Immature natural killer cell (primary cell): Measurements from ENCODE around the gene MAGI1. TPM values are rescaled to one million over a fixed set of nuclear protein-coding genes. Genes with fewer than 3 reads are reported as not detected.
"Not testable (repeated sequence)": the region's sequence is repeated elsewhere in the genome, so short reads cannot be mapped to it uniquely, and the experiment has no call there.

Experiments
- DNase-seq, 3 donors: peaks; one replicate each; pipeline ENCODE4 v3.0.0; 2022; ENCODE audit warnings: mixed read lengths in 1 of 3
- H3K27ac Mint-ChIP-seq, 6 donors: one replicate each; pipeline ENCODE4 v1.8.0; 2020; ENCODE audit warnings: mixed read lengths in 6 of 6, mild to moderate bottlenecking in 5 of 6, inconsistent platforms in 4 of 6, moderate library complexity in 3 of 6
- H3K27me3 Mint-ChIP-seq, 3 donors: one replicate each; pipeline ENCODE4 v1.8.0; 2020 to 2021; ENCODE audit warnings: low read depth in 3 of 3, mild to moderate bottlenecking in 3 of 3, mixed read lengths in 3 of 3, moderate library complexity in 3 of 3, inconsistent platforms in 1 of 3
- H3K36me3 Mint-ChIP-seq, 3 donors: one replicate each; pipeline ENCODE4 v1.8.0; 2020; ENCODE audit warnings: mixed read lengths in 3 of 3, inconsistent platforms in 2 of 3, mild to moderate bottlenecking in 2 of 3
- H3K4me1 Mint-ChIP-seq, 2 donors: one replicate each; pipeline ENCODE4 v1.8.0; 2020; ENCODE audit warnings: inconsistent platforms in 2 of 2, mild to moderate bottlenecking in 2 of 2, mixed read lengths in 2 of 2, moderate library complexity in 1 of 2
- H3K4me3 Mint-ChIP-seq, 5 donors: one replicate each; pipeline ENCODE4 v1.8.0; 2020; ENCODE audit warnings: mild to moderate bottlenecking in 5 of 5, mixed read lengths in 5 of 5, inconsistent platforms in 3 of 5, moderate library complexity in 3 of 5
- H3K9me3 Mint-ChIP-seq, 6 donors: one replicate each; pipeline ENCODE4 v1.8.0; 2020; ENCODE audit warnings: mild to moderate bottlenecking in 6 of 6, mixed read lengths in 6 of 6, inconsistent platforms in 4 of 6, moderate library complexity in 3 of 6
- polyA plus RNA-seq, 3 donors: library from polyadenylated mRNA; unstranded; fragments of 300-500 nt; fragmentation: Illumina TruSeq; gene quantifications; one replicate each; pipeline ENCODE4 v1.2.3, GENCODE V29; 2021

MAGI1 gene
- polyA plus RNA-seq, 3 donors from 2014 or later, result not detected

- Mint-ChIP-seq H3K9me3 (peaks cover 3 to 13% (median 5%) of the 10 kb centered on the region in 6 donors), H3K4me1 (no peaks in the 10 kb centered on the region), H3K36me3 (no peaks in the 10 kb centered on the region), H3K27me3 (peaks cover 0 to 3% (median 0%) of the 10 kb centered on the region in 3 donors), H3K4me3 (no peak overlapping the region), H3K27ac (no peak overlapping the region)
- DNase-seq, result no peak
Measured at GRCh38 chr3:65861718-65862117, 177.0 kb downstream of the MAGI1 start.

- peaks cover 3 to 15% (median 5%) of the 10 kb centered on the region in 6 donors for H3K9me3 Mint-ChIP-seq
Measured at GRCh38 chr3:65859612-65860011, 179.1 kb downstream of the MAGI1 start.

GRCh38 chr3:65858749-65859148 lies 180.0 kb downstream of the MAGI1 start:
- peaks cover 0 to 3% (median 0%) of the 10 kb centered on the region in 3 donors for H3K27me3 Mint-ChIP-seq
- peaks cover 0 to 7% of the 10 kb centered on the region in 2 donors for H3K4me1 Mint-ChIP-seq
- H3K9me3 Mint-ChIP-seq, result peaks cover 3 to 17% (median 5%) of the 10 kb centered on the region in 6 donors
- H3K4me3 Mint-ChIP-seq, result no peak overlapping the region
- no peak overlapping the region for H3K27ac Mint-ChIP-seq
- DNase-seq, result no peak
- no peaks in the 10 kb centered on the region for H3K36me3 Mint-ChIP-seq

More at GRCh38 chr3:65859612-65860011, 179.1 kb downstream of the MAGI1 start:
- DNase-seq, H3K4me3 Mint-ChIP-seq, H3K36me3 Mint-ChIP-seq, H3K4me1 Mint-ChIP-seq, H3K27me3 Mint-ChIP-seq, H3K27ac Mint-ChIP-seq: not testable (repeated sequence)

DNA sequence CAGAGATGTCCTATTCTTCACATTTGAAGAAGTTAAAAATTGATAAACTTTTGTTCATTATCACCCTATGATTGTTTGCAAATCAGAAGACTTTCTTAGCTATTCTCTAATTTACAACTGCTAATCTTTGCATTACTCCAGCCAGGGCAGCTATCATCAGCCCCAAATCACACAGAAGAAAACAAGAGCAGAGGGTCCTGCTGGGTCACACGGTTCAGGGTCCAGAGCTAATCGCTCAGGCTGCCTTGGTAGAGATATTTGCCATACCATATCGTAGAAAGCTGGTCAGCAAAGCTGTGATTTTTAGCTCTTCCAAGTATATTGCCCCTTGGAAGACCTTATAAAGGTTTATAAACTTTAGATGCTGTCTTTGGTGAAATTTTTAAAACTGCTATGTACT lies 181.4 kb downstream of the MAGI1 start:
- Mint-ChIP-seq H3K36me3 (no peaks in the 10 kb centered on the region), H3K27me3 (peaks cover 0 to 2% (median 0%) of the 10 kb centered on the region in 3 donors)

DNA sequence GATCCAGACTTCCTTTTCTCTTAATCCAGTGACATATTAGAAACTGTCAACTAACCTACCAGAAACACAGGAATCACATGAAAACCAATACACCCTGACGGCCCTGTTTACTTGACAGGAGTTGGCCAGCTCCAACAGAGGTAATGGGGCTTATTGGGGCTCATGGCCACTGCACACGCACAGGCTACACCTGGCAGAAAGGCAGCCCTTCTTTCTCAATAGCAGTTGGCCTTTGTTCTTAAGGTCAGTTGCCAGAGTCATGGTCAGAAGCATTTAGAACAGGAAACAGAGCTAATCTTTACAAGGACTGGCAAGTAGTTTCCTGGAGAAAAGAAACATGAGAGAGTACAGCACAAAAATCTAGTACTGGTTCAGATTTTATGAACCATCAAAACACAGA lies 181.8 kb downstream of the MAGI1 start:
- H3K9me3 Mint-ChIP-seq, result peaks cover 3 to 12% (median 5%) of the 10 kb centered on the region in 6 donors
- no peak for DNase-seq
- no peak overlapping the region for H3K4me3 Mint-ChIP-seq
- H3K36me3 Mint-ChIP-seq, result no peaks in the 10 kb centered on the region
- H3K4me1 Mint-ChIP-seq, result peaks cover 0 to 7% of the 10 kb centered on the region in 2 donors
- no peak overlapping the region for H3K27ac Mint-ChIP-seq
- no peaks in the 10 kb centered on the region for H3K27me3 Mint-ChIP-seq

More for the DNA sequence above, 181.4 kb downstream of the MAGI1 start:
- Mint-ChIP-seq H3K4me3 (no peak overlapping the region), H3K9me3 (peaks cover 3 to 13% (median 5%) of the 10 kb centered on the region in 6 donors), H3K27ac (no peak overlapping the region), H3K4me1 (peaks cover 0 to 7% of the 10 kb centered on the region in 2 donors)
- no peak for DNase-seq

DNA sequence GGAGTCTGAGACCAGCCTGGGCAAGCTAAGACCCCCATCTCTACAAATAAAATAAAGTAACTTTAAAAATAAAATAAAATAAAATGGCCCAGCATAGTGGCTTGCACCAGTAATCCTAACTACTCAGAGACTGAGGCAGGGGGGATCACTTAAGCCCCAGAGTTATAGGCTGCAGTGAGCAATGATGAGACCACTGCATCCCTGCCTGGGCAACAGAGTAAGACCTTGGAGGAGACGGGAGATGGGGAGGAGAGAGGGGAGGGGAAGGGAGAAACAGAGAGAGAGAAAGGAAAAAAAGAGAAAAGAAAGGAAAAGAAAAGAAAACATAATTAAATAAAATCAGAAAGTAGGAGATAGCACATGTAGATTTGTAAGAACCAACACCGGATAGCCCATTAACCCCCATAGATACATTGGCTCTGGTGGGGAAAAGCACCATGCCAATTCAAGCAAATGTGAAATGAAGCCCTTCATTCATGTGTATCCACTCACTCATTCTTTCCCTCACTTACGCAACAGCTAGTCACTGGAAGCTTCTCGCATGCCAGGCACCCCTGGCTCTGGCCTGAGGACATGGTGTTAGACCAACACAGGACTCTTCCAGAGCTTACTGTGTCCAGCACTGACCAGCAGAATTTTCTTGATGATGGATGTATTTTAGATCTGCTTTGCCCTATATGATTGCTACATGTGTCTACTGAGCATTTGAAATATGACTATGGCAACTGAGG lies 183.2 kb downstream of the MAGI1 start:
- DNase-seq, result no peak
- Mint-ChIP-seq H3K4me3 (peak overlapping the region in 1 of 5 donors; percentile 38), H3K9me3 (peaks cover 3 to 12% (median 5%) of the 10 kb centered on the region in 6 donors), H3K36me3 (no peaks in the 10 kb centered on the region), H3K4me1 (peaks cover 0 to 7% of the 10 kb centered on the region in 2 donors), H3K27me3 (no peaks in the 10 kb centered on the region), H3K27ac (peak overlapping the region in 3 of 6 donors; percentile 71 to 87 (median 87))

DNA sequence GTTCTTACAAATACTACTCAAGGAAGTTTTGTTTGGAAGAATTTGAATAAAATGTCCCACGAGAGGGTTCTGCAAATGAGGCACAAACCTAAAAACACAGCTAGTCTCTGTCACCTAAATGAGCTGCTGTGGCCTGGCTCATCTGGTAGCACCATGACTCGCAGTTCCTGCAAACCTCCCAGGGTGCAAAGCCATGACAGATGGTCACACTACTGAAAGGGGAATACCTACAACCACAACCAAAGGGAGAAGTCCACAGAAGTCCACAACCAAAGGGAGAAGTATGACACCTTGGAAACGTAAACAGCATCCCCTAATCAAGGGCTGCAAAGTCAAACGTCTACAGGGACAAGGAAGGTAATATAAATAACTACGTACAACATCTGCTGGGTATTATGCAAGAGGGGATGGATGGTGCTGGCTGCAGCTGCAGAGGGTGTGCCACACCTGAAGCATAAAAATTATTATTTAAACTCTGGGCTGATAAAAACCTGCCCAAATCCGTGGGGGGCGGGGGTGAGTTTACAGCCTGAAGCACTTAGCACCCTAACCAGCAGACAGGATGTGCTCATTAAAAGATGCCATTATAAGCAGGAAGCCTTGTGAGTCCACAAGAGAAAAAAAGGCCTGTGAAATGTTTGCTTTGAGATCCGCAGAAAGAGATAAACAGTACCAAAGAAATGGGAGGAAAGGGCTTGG lies 184.0 kb downstream of the MAGI1 start:
- Mint-ChIP-seq H3K27ac (peak overlapping the region in 5 of 6 donors; percentile 53 to 87 (median 71)), H3K9me3 (peaks cover 0 to 10% (median 3%) of the 10 kb centered on the region in 6 donors), H3K27me3 (no peaks in the 10 kb centered on the region), H3K4me3 (peak overlapping the region in 3 of 5 donors; percentile 24 to 69 (median 38)), H3K36me3 (no peaks in the 10 kb centered on the region), H3K4me1 (peaks cover 0 to 7% of the 10 kb centered on the region in 2 donors)
- DNase-seq, result peak in 1 of 3 donors; percentile 36

DNA sequence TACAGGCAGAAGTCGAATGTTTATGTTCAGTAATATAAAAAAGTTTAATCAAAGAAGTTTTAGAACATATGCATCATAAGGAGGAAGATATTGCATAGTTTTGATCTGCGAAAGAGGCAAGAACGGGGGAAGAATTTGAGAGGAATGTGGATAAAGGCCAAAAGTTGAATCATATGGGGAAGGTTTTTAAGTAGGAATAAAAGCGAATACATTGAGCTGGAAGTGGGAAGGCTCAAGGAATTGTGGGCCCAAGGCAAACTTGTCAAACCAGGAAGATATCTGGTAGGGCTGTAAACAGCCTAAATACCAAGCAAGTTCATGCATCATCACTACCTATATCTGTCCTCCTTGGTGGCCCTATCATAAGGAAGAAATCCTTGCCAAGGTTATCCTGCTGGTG lies 186.9 kb downstream of the MAGI1 start:
- Mint-ChIP-seq H3K9me3 (peaks cover 0 to 9% (median 0%) of the 10 kb centered on the region in 6 donors), H3K27me3 (peaks cover 0 to 2% (median 0%) of the 10 kb centered on the region in 3 donors), H3K36me3 (no peaks in the 10 kb centered on the region), H3K4me3 (no peak overlapping the region), H3K27ac (no peak overlapping the region), H3K4me1 (peaks cover 0 to 7% of the 10 kb centered on the region in 2 donors)
- no peak for DNase-seq

DNA sequence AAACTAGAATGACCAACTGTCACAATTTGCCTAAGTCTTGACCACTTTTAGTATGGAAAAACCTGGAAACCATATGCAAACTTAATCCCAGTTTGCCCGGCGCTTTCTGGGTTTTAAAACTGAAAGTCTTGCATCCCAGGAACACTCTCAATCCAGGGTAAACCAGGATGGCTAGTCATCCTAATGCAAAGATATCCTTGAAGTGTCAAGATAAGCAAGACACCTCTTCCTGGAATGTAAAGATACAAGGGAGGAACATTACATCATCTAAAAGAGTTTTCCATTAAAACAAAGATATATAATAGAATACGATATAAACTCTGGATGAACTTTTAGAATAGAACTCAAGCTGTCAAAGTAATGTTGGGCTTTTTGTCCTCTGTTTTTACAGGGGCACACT lies 188.5 kb downstream of the MAGI1 start:
- H3K27me3 Mint-ChIP-seq, result peaks cover 0 to 2% (median 0%) of the 10 kb centered on the region in 3 donors
- no peak for DNase-seq
- H3K36me3 Mint-ChIP-seq, result no peaks in the 10 kb centered on the region
- H3K9me3 Mint-ChIP-seq, result peaks cover 0 to 4% (median 0%) of the 10 kb centered on the region in 6 donors
- no peak overlapping the region for H3K4me3 Mint-ChIP-seq
- no peak overlapping the region for H3K27ac Mint-ChIP-seq
- H3K4me1 Mint-ChIP-seq, result peaks cover 0 to 7% of the 10 kb centered on the region in 2 donors

GRCh38 chr3:65848024-65848423 lies 190.7 kb downstream of the MAGI1 start:
- H3K4me1 Mint-ChIP-seq, result no peaks in the 10 kb centered on the region
- H3K36me3 Mint-ChIP-seq, result peaks cover 0 to under 1% (median 0%) of the 10 kb centered on the region in 3 donors
- peaks cover 0 to 16% (median 2%) of the 10 kb centered on the region in 6 donors for H3K9me3 Mint-ChIP-seq

GRCh38 chr3:65846936-65847335 lies 191.8 kb downstream of the MAGI1 start:
- no peak for DNase-seq
- H3K4me1 Mint-ChIP-seq, result no peaks in the 10 kb centered on the region
- H3K27ac Mint-ChIP-seq, result no peak overlapping the region
- no peak overlapping the region for H3K4me3 Mint-ChIP-seq
- H3K27me3 Mint-ChIP-seq, result peaks cover 0 to 2% (median 2%) of the 10 kb centered on the region in 3 donors
- H3K36me3 Mint-ChIP-seq, result peaks cover 0 to 4% (median 0%) of the 10 kb centered on the region in 3 donors
- peaks cover 0 to 20% (median 3%) of the 10 kb centered on the region in 6 donors for H3K9me3 Mint-ChIP-seq

More at GRCh38 chr3:65848024-65848423, 190.7 kb downstream of the MAGI1 start:
- H3K27ac Mint-ChIP-seq, result no peak overlapping the region
- no peak overlapping the region for H3K4me3 Mint-ChIP-seq
- H3K27me3 Mint-ChIP-seq, result peaks cover 0 to 2% (median 2%) of the 10 kb centered on the region in 3 donors
- no peak for DNase-seq

- peaks cover 0 to 4% (median 0%) of the 10 kb centered on the region in 3 donors for H3K36me3 Mint-ChIP-seq
- DNase-seq, result no peak
- no peak overlapping the region for H3K4me3 Mint-ChIP-seq
- H3K27me3 Mint-ChIP-seq, result peaks cover 0 to 2% (median 2%) of the 10 kb centered on the region in 3 donors
- no peaks in the 10 kb centered on the region for H3K4me1 Mint-ChIP-seq
- H3K9me3 Mint-ChIP-seq, result peaks cover 0 to 20% (median 3%) of the 10 kb centered on the region in 6 donors
- no peak overlapping the region for H3K27ac Mint-ChIP-seq
Measured at GRCh38 chr3:65844370-65844769, 194.3 kb downstream of the MAGI1 start.

DNA sequence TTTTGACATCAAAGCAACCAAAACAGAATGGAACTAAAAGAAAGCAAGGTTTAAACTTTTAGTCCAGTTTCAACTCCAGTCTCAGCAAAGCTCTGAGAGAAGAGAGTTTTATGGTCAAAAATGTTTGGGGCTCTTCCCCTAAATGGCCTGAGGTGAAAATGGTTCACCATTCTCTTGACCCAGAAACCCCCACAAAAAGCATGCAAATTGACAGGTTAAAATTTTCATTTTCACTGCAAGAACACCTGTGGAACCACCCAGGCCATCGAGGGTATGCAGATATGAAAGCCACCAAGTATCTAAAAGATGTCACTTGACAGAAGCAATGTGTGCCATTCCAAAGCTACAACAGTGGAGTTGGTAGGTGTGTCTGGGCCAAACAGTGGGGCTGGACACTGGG lies 195.0 kb downstream of the MAGI1 start:
- Mint-ChIP-seq H3K27me3 (peaks cover 0 to 2% (median 0%) of the 10 kb centered on the region in 3 donors), H3K36me3 (peaks cover 0 to 4% (median 0%) of the 10 kb centered on the region in 3 donors), H3K9me3 (peaks cover 0 to 20% (median 3%) of the 10 kb centered on the region in 6 donors), H3K4me3 (no peak overlapping the region), H3K27ac (no peak overlapping the region), H3K4me1 (no peaks in the 10 kb centered on the region)
- no peak for DNase-seq

DNA sequence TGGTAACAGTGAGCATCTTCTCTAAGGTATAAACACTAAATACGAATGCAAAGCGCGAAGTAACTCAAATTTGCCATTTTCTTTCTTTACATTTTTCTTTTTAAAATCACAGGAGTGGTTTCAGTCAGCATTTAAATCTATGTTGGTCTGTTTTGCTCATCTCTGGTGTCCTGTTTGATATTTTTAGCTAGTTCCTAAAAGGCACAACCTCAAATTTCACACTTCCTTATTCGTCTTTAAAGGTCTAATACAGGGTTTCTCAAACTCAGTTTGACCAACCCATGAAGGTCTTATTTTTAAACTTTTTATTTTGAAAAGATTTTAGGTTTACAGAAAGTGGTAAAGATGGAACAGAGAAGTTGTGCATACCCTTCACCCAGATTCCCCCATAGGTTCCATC lies 201.1 kb downstream of the MAGI1 start:
- DNase-seq, result no peak
- Mint-ChIP-seq H3K27ac (no peak overlapping the region), H3K4me1 (no peaks in the 10 kb centered on the region), H3K27me3 (no peaks in the 10 kb centered on the region), H3K36me3 (no peaks in the 10 kb centered on the region), H3K9me3 (peaks cover 0 to 4% (median 0%) of the 10 kb centered on the region in 6 donors), H3K4me3 (no peak overlapping the region)
